Stomach (tissue), 9 donors: ENCODE data around the gene ATRNL1. TPM values are rescaled to one million over a fixed set of nuclear protein-coding genes. Genes with fewer than 3 reads are reported as not detected.
"Not testable (repeated sequence)": the region's sequence is repeated elsewhere in the genome, so short reads cannot be mapped to it uniquely, and the experiment has no call there.

Source experiments
- DNase-seq, 2 donors: peaks; one replicate each; pipeline versions ENCODE4 v3.0.0 to v3.0.0-alpha.2; 2013 to 2019
- H3K27ac ChIP-seq, 5 donors: fragments of 200-600 bp in 4 of 5; sonication (generic) in 4 of 5; one replicate each; pipeline ENCODE4 v1.5.1; 2013 to 2019; ENCODE audit warnings: mild to moderate bottlenecking in 1 of 5, moderate library complexity in 1 of 5
- H3K27me3 ChIP-seq, 3 donors: fragments of 200-600 bp; sonication (generic); one replicate each; pipeline ENCODE4 v1.5.1; 2017 to 2019; ENCODE audit warnings: mixed run types in 1 of 3
- H3K36me3 ChIP-seq, 4 donors: fragments of 200-600 bp; sonication (generic); 1 replicate in 3 of 4; 2 replicates in 1 of 4; pipeline ENCODE4 v1.5.1; 2016 to 2019
- H3K4me1 ChIP-seq, 4 donors: fragments of 200-600 bp; sonication (generic); one replicate each; pipeline ENCODE4 v1.5.1; 2016 to 2019
- H3K4me3 ChIP-seq, 4 donors: fragments of 200-600 bp; sonication (generic) in 3 of 4; one replicate each; pipeline ENCODE4 v1.5.1; 2016 to 2019; ENCODE audit warnings: mild to moderate bottlenecking in 1 of 4
- H3K9me3 ChIP-seq, 4 donors: fragments of 200-600 bp; sonication (generic); one replicate each; pipeline ENCODE4 v1.5.1; 2016 to 2019
- EP300 ChIP-seq: sonication (generic); formaldehyde crosslinking; IDR thresholded peaks from one replicate; pipeline ENCODE4 v1.6.1; 2017; ENCODE audit warnings: antibody characterized with exemption
- POLR2A ChIP-seq, 4 donors: fragments of 450-650 bp; IDR thresholded peaks; one replicate each; pipeline ENCODE4 v1.6.1; 2016; ENCODE audit warnings: antibody characterized with exemption in 4 of 4, control low read depth in 2 of 4, mild to moderate bottlenecking in 1 of 4, moderate library complexity in 1 of 4
- POLR2AphosphoS5 ChIP-seq, 3 donors: sonication (generic); formaldehyde crosslinking; IDR thresholded peaks; one replicate each; pipeline ENCODE4 v1.6.1; 2016; ENCODE audit warnings: antibody characterized with exemption in 3 of 3
- WGBS, 5 donors: extraction: QIAGEN DNeasy Blood & Tissue Kit in 3 of 5; methylation state at CpG; one replicate each; pipeline versions ENCODE4 v1.1.5 to v1.1.7; 2013 to 2018; 5-methylcytosine and 5-hydroxymethylcytosine counted together
- intact Hi-C: fragments of 100-400 bp; cut with DNase I; formaldehyde crosslinking; loops from one replicate; pipeline ENCODE4 v1.15.1; 2023; ENCODE audit warnings: low total_unique reads
- polyA plus RNA-seq, 3 donors: library from polyadenylated mRNA; stranded (reverse); fragments of 200-250 nt; gene quantifications; one replicate each; pipeline ENCODE4 v1.2.3, GENCODE V29; 2013
- total RNA-seq, 5 donors: library from RNA; depleted of rRNA; stranded (reverse); fragments of >200 nt; gene quantifications; one replicate each; pipeline versions ENCODE4 v1.1.0 to v1.2.3, GENCODE V29; 2014 to 2016
- TF ChIP-seq, protein P1 (sequence below), 7 experiments: fragments of 450-650 bp in 4 of 7; fragments of 200-600 bp in 3 of 7; sonication (generic) in 3 of 7; IDR thresholded peaks; one replicate each; pipeline ENCODE4 v1.5.1; 2016 to 2019; ENCODE audit warnings: antibody characterized with exemption in 7 of 7, control low read depth in 2 of 7, mild to moderate bottlenecking in 1 of 7
- donor health status: healthy with polysubstance abuse.
- donor health status: Bipolar disorder and iron deficiency.
- donor health status: healthy.

ATRNL1 gene
- total and polyA plus RNA-seq, 8 donors: 0.12 to 50.7 (median 0.72) TPM; not detected in 1

DNA sequence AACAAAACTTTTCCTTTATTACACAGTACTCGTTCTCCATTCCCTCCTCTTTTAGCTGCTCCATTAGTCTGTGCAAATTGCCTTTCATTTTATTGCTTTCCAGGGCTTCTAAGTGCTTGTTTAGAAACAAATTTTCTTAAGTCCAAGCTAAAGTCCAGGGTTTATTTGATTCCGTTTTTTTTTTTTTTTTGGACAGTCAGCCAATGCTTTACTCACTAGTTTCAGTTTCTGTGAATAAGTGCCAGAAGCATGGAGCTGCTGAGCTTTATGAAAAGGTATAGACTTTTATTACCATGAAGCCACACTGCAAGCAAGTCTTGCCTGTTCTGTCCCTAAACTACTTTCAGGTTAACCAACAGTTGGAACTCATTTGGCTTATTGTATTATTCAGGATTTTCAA, 724.8 kb downstream of the ATRNL1 start:
- intact Hi-C loops: no loop called here
- Histone ChIP-seq H3K4me1 (no peaks in the 10 kb centered on the region), H3K4me3 (no peak overlapping the region), H3K27ac (no peak overlapping the region), H3K9me3 (peaks cover 0 to 5% (median 2%) of the 10 kb centered on the region in 4 donors), H3K36me3 (no peaks in the 10 kb centered on the region), H3K27me3 (no peaks in the 10 kb centered on the region)
- 23 to 32% (median 28%) methylated on average over 2 of the region's 2 CpGs for WGBS, 5 donors
- TF ChIP-seq POLR2A (IDR thresholded peaks at IDR 0.05) (no peak), POLR2AphosphoS5 (IDR thresholded peaks at IDR 0.05) (no peak), EP300 (no peak)
- TF ChIP-seq, protein P1, sequence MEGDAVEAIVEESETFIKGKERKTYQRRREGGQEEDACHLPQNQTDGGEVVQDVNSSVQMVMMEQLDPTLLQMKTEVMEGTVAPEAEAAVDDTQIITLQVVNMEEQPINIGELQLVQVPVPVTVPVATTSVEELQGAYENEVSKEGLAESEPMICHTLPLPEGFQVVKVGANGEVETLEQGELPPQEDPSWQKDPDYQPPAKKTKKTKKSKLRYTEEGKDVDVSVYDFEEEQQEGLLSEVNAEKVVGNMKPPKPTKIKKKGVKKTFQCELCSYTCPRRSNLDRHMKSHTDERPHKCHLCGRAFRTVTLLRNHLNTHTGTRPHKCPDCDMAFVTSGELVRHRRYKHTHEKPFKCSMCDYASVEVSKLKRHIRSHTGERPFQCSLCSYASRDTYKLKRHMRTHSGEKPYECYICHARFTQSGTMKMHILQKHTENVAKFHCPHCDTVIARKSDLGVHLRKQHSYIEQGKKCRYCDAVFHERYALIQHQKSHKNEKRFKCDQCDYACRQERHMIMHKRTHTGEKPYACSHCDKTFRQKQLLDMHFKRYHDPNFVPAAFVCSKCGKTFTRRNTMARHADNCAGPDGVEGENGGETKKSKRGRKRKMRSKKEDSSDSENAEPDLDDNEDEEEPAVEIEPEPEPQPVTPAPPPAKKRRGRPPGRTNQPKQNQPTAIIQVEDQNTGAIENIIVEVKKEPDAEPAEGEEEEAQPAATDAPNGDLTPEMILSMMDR (IDR thresholded peaks at IDR 0.05): no peak
- DNase-seq: peak in 1 of 2 donors; percentile 29

DNA sequence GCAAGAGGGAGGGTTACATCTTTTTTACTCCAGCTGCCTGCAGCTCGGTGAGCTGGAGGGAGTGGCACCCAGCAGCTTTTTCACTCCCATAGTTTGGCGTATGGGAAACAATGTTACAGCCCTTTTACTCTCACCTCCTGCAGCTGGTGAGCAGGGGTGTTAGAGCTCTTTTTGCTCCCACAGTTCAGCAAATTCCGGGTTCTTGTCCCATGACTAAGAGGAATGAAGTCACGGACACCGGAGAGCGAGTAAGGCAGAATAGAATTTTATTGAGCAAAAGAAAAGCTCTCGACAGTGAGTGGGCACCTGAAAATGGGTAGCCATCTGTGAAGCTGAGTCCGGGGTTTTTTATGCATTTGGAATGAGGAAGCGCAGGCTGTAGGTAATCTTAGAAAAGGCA, 733.2 kb downstream of the ATRNL1 start:
- intact Hi-C loops: no loop called here
- 85 to 92% (median 90%) methylated on average over 8 to 9 of the region's 9 CpGs for WGBS, 5 donors
- Histone ChIP-seq H3K4me1 (no peaks in the 10 kb centered on the region), H3K36me3 (no peaks in the 10 kb centered on the region), H3K27ac (no peak overlapping the region), H3K4me3 (no peak overlapping the region), H3K9me3 (peaks cover 0 to 5% (median 2%) of the 10 kb centered on the region in 4 donors), H3K27me3 (no peaks in the 10 kb centered on the region)
- TF ChIP-seq POLR2AphosphoS5 (IDR thresholded peaks at IDR 0.05): no peak
- no peak for TF ChIP-seq EP300
- TF ChIP-seq, protein P1 (IDR thresholded peaks at IDR 0.05): no peak
- no peak for TF ChIP-seq POLR2A (IDR thresholded peaks at IDR 0.05)
- DNase-seq: no peak

DNA sequence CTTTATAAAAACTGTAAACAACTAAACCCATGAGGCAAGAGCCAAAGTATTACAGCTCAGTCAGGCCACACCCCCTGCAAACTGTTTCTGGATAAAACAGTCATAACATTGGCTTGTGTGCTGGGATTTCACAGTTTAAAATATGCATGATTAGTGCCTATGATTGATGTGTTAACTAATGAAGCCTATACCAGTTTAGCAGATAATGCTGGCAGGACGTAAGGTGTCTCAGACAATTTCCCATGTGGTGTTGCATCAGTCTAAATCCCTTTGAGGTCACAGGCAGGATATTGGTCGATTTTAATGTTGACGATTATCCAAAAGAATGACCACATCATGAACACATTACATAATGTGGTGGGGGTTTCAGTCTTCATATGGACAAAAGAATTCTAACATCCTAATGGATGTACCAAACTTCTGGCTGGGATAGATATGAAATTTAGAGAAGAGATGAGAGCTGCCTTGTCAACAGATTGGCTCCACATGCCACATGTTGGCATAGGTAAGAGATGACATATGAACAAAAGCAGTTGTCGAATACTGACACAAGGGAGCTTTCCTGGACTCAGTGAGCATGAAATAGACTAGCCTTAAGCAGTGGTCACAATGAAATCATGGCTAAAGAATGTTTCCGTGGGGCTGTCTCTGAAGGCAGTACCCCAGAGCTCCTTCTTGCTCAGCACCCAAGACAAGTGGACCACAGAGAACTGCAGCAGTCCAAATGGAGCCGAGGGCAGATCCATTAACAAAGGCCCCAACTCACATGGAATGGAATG, 734.3 kb downstream of the ATRNL1 start:
- intact Hi-C loops: no loop called here
- Histone ChIP-seq H3K4me1 (no peaks in the 10 kb centered on the region), H3K27me3 (no peaks in the 10 kb centered on the region), H3K36me3 (no peaks in the 10 kb centered on the region), H3K27ac (no peak overlapping the region), H3K4me3 (no peak overlapping the region), H3K9me3 (peaks cover 0 to 4% (median 0%) of the 10 kb centered on the region in 4 donors)
- DNase-seq: peak in 1 of 2 donors; percentile 43
- WGBS, 5 donors: 58 to 80% (median 72%) methylated on average over 6 of the region's 6 CpGs
- no peak for TF ChIP-seq EP300
- TF ChIP-seq, protein P1 (IDR thresholded peaks at IDR 0.05): no peak
- TF ChIP-seq POLR2AphosphoS5 (IDR thresholded peaks at IDR 0.05): no peak
- TF ChIP-seq POLR2A (IDR thresholded peaks at IDR 0.05): no peak

DNA sequence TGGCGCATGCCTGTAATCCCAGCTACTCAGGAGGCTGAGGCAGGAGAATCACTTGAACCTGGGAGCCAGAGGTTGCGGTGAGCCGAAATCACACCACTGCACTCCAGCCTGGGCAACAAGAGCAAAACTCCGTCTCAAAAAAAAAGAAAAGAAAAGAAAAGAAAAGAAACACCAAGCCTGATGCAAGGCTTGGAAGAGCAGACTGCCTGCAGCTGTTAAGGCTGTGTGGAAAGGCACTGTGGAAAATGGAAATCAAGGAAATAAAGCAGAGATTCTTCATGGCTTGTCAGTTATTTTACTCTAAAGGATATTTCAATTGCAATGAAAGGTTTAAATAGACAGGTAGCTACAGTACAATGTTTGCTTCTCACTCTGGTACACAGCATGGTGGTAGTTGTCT, 735.0 kb downstream of the ATRNL1 start:
- H3K4me1 ChIP-seq, H3K27ac ChIP-seq, H3K9me3 ChIP-seq, H3K4me3 ChIP-seq, DNase-seq, H3K27me3 ChIP-seq, H3K36me3 ChIP-seq, intact Hi-C loops: not testable (repeated sequence)
- WGBS, 5 donors: 75 to 86% (median 84%) methylated on average over 4 of the region's 4 CpGs
